GM23248 (cell line): ENCODE results near the gene SPG7. TPM values are rescaled to one million over a fixed set of nuclear protein-coding genes. Genes with fewer than 3 reads are reported as not detected.

Experiments
- DNase-seq: peaks from one replicate; pipeline ENCODE4 v3.0.0-alpha.2; 2015
- H2AFZ ChIP-seq: fragments of 200-600 bp; sonication (generic); 2 replicates; pipeline ENCODE4 v1.6.1; 2016; ENCODE audit warnings: antibody characterized with exemption
- H3F3A ChIP-seq: fragments of 200-600 bp; sonication (generic); 2 replicates; pipeline ENCODE4 v1.6.1; 2016; ENCODE audit warnings: mild to moderate bottlenecking, antibody characterized with exemption, mixed run types; ENCODE audit not compliant: insufficient read depth
- H3K27ac ChIP-seq: fragments of 200-600 bp; sonication (generic); 2 replicates; pipeline ENCODE4 v1.5.1; 2016; ENCODE audit warnings: mild to moderate bottlenecking
- H3K27me3 ChIP-seq: fragments of 200-600 bp; sonication (generic); replicated peaks from 2 replicates; pipeline ENCODE4 v1.6.1; 2016; ENCODE audit warnings: mild to moderate bottlenecking; ENCODE audit not compliant: insufficient read depth
- H3K36me3 ChIP-seq: fragments of 200-600 bp; sonication (generic); 2 replicates; pipeline ENCODE4 v1.6.1; 2016; ENCODE audit warnings: low read depth, mild to moderate bottlenecking
- H3K4me1 ChIP-seq: fragments of 200-600 bp; sonication (generic); 2 replicates; pipeline ENCODE4 v1.6.1; 2016; ENCODE audit warnings: mild to moderate bottlenecking; ENCODE audit not compliant: insufficient read depth
- H3K4me2 ChIP-seq: fragments of 200-600 bp; sonication (generic); one replicate; pipeline ENCODE4 v1.6.1; 2016; ENCODE audit warnings: mild to moderate bottlenecking; ENCODE audit not compliant: unreplicated experiment
- H3K4me3 ChIP-seq: fragments of 200-600 bp; sonication (generic); 2 replicates; pipeline ENCODE4 v1.5.1; 2016; ENCODE audit warnings: mild to moderate bottlenecking
- H3K79me2 ChIP-seq: fragments of 200-600 bp; sonication (generic); 2 replicates; pipeline ENCODE4 v1.6.1; 2016; ENCODE audit warnings: mild to moderate bottlenecking; ENCODE audit not compliant: insufficient read depth
- H3K9ac ChIP-seq: fragments of 200-600 bp; sonication (generic); 2 replicates; pipeline ENCODE4 v1.6.1; 2016; ENCODE audit warnings: mild to moderate bottlenecking
- H3K9me2 ChIP-seq: fragments of 200-600 bp; sonication (generic); 2 replicates; pipeline ENCODE4 v1.6.1; 2016; ENCODE audit warnings: mixed run types, mild to moderate bottlenecking, moderate library complexity; ENCODE audit not compliant: insufficient read depth
- H3K9me3 ChIP-seq: fragments of 200-600 bp; sonication (generic); one replicate; pipeline ENCODE4 v1.6.1; 2017; ENCODE audit warnings: low read depth
- H4K20me1 ChIP-seq: fragments of 200-600 bp; sonication (generic); 2 replicates; pipeline ENCODE4 v1.6.0; 2016; ENCODE audit not compliant: insufficient read depth
- EZH2 ChIP-seq: fragments of 200-600 bp; sonication (generic); IDR thresholded peaks from 2 replicates; pipeline ENCODE4 v1.6.1; 2018; ENCODE audit warnings: antibody characterized with exemption, mild to moderate bottlenecking; ENCODE audit not compliant: insufficient read depth, poor library complexity, severe bottlenecking
- EZH2phosphoT487 ChIP-seq: fragments of 200-600 bp; sonication (generic); IDR thresholded peaks from 2 replicates; pipeline ENCODE4 v1.6.1; 2018; ENCODE audit warnings: antibody characterized with exemption, moderate library complexity, mild to moderate bottlenecking, low read depth; ENCODE audit not compliant: insufficient read depth
- WGBS, 2 experiments: methylation state at CpG; one replicate each; pipeline ENCODE4 v1.1.6; 2015 to 2017; ENCODE audit warnings: low lambda C conversion rate in 2 of 2, low coverage in 1 of 2; ENCODE audit errors: missing lambda C conversion rate in 2 of 2; 5-methylcytosine and 5-hydroxymethylcytosine counted together
- in situ Hi-C: fragments of 300-500 bp; cut with MboI; formaldehyde crosslinking; loops from 2 replicates; pipeline ENCODE4 v1.15.0; 2020
- polyA plus RNA-seq: library from polyadenylated mRNA; unstranded; fragments of >200 nt; fragmentation: Nextera tagmentation; extraction: Ambion mirVana; gene quantifications from 2 replicates; pipeline ENCODE4 v1.2.1, GENCODE V29; 2016
- total RNA-seq: library from RNA; depleted of rRNA; stranded (reverse); fragments of >200 nt; shearing (Covaris generic); gene quantifications from 2 replicates; pipeline ENCODE4 v1.2.3, GENCODE V29; 2014

Gene SPG7
- total and polyA plus RNA-seq, 2 experiments from 2014 or later = 53.9 to 155 TPM

DNA sequence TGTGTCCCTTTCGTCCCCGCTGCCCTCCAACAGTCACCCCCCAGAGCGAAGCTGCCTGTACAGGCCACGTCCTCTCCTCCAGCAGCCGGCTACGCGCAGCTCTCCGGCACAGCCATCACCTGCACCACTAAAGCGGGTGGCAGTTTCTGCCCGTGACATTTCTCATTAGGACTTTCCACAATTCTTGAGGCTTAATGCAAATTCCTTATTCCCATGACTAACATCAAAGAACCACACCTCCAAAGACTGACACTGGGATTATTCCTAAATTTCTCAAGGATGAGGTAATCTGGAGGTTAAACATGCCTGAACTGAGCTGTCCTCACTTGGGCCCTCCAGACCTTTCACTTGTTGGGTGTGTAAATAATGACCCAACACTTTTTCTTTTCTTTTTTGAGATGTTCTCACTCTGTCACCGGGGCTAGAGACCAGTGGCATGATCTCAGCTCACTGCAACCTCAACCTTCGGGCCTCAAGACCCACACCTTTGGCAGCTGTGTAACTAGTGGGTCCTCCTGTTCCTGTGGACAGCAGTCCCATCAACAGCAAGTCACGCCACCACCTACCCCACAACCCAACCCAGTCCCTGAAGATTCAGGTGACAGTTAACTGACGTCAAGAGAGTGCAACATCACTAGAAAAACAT is 29.5 kb upstream of the SPG7 start:
- Histone ChIP-seq H3K9me3 (no peaks in the 10 kb centered on the region), H3K9me2 (no peaks in the 10 kb centered on the region), H3K27me3 (no peaks in the 10 kb centered on the region), H2AFZ (no peak overlapping the region), H3K9ac (peak overlapping the region; percentile 20; the same call in 1 of the 2 replicates), H3K4me2 (peak overlapping the region; percentile 17), H3F3A (0 out of 2 replicates have a peak, but pooled peaks cover 8% of the 10 kb centered on the region), H3K4me3 (peak overlapping the region; percentile 12; the same call in 1 of the 2 replicates), H3K79me2 (peaks cover 100% of the 10 kb centered on the region), H3K27ac (peak overlapping the region; percentile 43), H4K20me1 (peaks cover 84% of the 10 kb centered on the region), H3K36me3 (no peaks in the 10 kb centered on the region), H3K4me1 (peaks cover 54% of the 10 kb centered on the region)
- 82 to 85% methylated on average over 14 of the region's 14 CpGs for WGBS, 2 experiments
- peak; percentile 77 for DNase-seq
- TF ChIP-seq EZH2 (no peak), EZH2phosphoT487 (0 out of 2 replicates have a peak, but pooled peaks have one; percentile 27)
- in situ Hi-C loops = no loop called here

DNA sequence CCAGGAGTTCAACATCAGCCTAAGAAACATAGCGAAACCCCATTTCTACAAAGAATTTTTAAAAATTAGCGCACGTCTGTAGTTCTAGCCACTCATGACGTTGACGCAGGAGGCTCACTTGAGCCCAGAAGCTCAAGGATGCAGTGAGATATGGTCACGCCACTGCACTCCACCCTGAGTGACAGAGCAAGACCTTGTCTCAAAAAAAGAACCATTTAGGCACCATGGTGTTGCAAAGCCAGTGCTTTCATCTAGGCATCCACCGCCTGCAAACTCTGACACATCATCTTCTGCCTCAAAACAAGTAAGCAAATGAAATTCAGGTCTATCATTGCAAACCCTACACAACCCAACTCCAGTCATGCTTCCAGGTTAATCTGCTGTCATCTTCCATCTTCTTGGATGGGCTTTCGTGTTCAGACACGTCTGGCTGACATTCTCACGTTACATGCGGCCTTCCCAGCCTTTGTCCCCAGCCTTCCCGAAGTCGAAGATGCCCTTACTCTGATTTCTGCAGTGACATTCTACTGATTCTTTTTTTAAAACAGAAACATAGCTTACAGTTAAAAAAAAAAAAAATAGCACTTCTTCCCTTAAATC is 26.7 kb upstream of the SPG7 start:
- no peak for DNase-seq
- Histone ChIP-seq H4K20me1 (peaks cover 83% of the 10 kb centered on the region), H3K4me2 (no peak overlapping the region), H2AFZ (no peak overlapping the region), H3K9me3 (no peaks in the 10 kb centered on the region), H3K27me3 (no peaks in the 10 kb centered on the region), H3K9ac (no peak overlapping the region), H3K9me2 (no peaks in the 10 kb centered on the region), H3K27ac (no peak overlapping the region), H3F3A (peaks cover 20% of the 10 kb centered on the region; the same call in 1 of the 2 replicates), H3K36me3 (no peaks in the 10 kb centered on the region), H3K4me1 (peaks cover 60% of the 10 kb centered on the region), H3K4me3 (no peak overlapping the region), H3K79me2 (peaks cover 100% of the 10 kb centered on the region)
- WGBS, 2 experiments = 79 to 82% methylated on average over 13 of the region's 13 CpGs
- TF ChIP-seq EZH2phosphoT487 (no peak), EZH2 (no peak)
- in situ Hi-C loops = no loop called here

DNA sequence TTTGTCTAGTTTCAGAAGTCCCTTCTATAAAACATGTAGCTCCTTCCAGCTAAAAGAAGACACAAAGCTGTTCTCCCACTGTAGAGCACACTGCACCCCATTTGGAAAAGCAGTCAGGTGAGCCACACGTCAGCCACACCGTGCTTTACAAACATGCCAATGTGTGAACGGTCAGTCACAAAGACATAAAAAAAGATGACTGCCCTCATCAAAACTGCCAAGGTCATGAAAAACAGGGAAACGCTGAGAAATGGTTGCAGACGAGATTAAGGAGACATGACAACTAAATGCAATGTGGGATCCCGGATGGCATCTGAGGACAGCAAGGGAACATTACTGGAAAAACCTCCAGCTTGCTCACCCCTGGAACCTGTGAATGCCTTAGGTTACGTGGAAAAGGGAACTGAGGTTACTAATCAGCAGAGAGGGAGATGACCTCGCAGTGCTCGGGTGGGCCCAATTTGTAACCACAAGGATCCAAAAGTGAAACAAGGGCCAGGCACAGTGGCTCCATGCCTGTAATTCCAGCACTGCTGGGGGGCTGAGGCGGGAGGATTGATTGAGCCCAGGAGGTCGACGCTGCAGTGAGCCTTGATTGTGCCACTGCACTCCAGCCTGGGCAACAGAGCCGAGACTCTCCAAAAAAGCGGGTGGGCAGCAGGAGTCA is 25.9 kb upstream of the SPG7 start:
- no peak for DNase-seq
- H4K20me1 ChIP-seq = peaks cover 79% of the 10 kb centered on the region
- H3K4me1 ChIP-seq = peaks cover 56% of the 10 kb centered on the region
- TF ChIP-seq EZH2phosphoT487 = no peak
- TF ChIP-seq EZH2 = no peak
- in situ Hi-C loops = no loop called here
- H2AFZ ChIP-seq = no peak overlapping the region
- peak overlapping the region; percentile 32; the same call in 1 of the 2 replicates for H3K27ac ChIP-seq
- peaks cover 100% of the 10 kb centered on the region for H3K79me2 ChIP-seq
- H3K4me3 ChIP-seq = no peak overlapping the region
- peak overlapping the region; percentile 12 for H3K4me2 ChIP-seq
- 47 to 49% methylated on average over 14 of the region's 14 CpGs for WGBS, 2 experiments
- H3F3A ChIP-seq = peaks cover 23% of the 10 kb centered on the region; the same call in 1 of the 2 replicates
- no peaks in the 10 kb centered on the region for H3K9me2 ChIP-seq
- peak overlapping the region; percentile 5; the same call in 1 of the 2 replicates for H3K9ac ChIP-seq
- H3K36me3 ChIP-seq = no peaks in the 10 kb centered on the region
- no peaks in the 10 kb centered on the region for H3K27me3 ChIP-seq
- H3K9me3 ChIP-seq = no peaks in the 10 kb centered on the region

DNA sequence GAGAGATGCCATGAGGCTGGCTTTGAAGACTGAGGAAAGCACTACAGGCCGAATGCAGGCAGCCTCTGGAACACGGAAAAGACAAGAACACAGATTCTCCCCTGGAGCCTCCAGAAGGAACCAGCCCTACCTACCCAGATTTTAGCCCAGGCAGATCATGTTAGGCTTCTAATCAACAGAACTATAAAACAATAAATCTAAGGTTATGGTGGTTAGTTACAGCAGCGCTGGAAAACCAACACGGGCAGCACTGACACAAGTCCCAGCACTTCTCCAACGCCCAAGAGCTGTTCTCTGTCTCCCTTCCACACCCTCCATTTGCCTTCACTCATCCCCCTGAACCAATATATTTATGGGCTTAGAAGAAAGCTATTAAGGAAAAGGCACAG is 25.4 kb upstream of the SPG7 start:
- Histone ChIP-seq H2AFZ (no peak overlapping the region), H3K27ac (peak overlapping the region; percentile 32; the same call in 1 of the 2 replicates), H3K9me2 (no peaks in the 10 kb centered on the region), H3K36me3 (no peaks in the 10 kb centered on the region), H3K4me3 (no peak overlapping the region), H4K20me1 (peaks cover 81% of the 10 kb centered on the region), H3K9me3 (no peaks in the 10 kb centered on the region), H3K4me2 (peak overlapping the region; percentile 12), H3F3A (peaks cover 28% of the 10 kb centered on the region; the same call in 1 of the 2 replicates), H3K79me2 (peaks cover 100% of the 10 kb centered on the region), H3K27me3 (no peaks in the 10 kb centered on the region), H3K4me1 (peaks cover 54% of the 10 kb centered on the region), H3K9ac (peak overlapping the region; percentile 5; the same call in 1 of the 2 replicates)
- TF ChIP-seq EZH2 = no peak
- no peak for TF ChIP-seq EZH2phosphoT487
- WGBS, 2 experiments = 33 to 39% methylated on average over 5 of the region's 5 CpGs
- in situ Hi-C loops = no loop called here
- DNase-seq = no peak
